NAMALWA (cell line): Measurements from ENCODE around the gene MAMDC2.

Source experiments
- DNase-seq: peaks from one replicate; pipeline ENCODE4 v3.0.0-alpha.2; 2015; ENCODE audit warnings: low spot score

Gene MAMDC2

DNA sequence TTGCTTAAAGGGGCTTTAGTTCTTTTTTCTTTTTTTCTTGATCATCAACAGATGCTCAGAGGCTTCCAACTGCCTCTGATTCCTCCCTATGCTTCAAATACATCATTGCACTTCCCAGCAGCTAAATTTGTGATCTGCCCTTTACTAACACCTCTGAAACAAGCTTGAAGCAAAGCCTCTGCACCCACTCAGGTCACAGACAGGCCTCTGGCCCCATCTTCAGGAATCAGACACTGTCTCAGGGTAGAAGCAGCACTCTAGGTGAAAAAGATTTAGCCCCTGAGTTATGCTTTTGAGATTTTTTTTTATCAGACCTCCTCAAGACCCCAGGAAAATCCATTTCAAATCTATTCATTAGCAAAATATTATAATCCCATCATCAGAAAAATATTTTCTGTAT is 91.5 kb downstream of the MAMDC2 start:
- no peak for DNase-seq

GRCh38 chr9:70136632-70137031 is 93.0 kb downstream of the MAMDC2 start:
- no peak for DNase-seq

DNA sequence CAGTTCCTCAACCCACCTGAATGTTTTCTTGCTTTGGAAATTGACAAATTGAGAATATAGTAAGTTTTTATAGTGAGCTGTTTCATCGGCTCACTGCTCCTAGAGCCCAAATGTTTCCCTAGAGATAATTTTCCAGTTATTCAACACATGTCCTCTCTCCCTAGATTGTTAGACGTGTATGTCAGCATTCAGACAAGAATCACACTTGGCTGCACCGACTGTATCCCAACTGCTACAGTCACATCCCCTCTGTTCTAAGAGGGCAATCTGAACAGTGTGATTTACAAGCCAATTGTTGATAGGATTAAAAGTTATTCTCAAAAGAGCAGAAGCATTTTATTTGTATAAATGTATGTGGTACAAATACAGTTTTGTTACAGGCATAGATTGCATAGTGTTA is 93.9 kb downstream of the MAMDC2 start:
- no peak for DNase-seq

DNA sequence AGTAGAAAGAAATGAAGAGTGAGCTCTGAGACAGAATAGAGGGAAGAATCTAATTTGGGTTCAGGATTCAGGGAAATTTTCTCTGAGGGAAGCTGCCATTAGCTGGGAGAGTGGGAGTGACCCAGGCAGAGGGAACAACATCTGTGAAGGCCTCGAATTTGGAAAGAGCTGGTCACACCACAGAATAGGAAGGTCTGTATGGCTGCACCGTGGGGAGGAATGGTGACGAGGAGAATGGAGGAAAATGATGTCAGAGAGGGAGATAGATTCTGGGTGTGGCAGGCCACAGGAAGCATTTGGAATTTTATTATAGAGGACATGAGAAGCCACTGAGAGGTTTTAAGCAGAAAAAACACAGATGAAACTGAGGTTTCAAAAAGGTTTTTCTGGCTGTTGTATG is 98.5 kb downstream of the MAMDC2 start:
- no peak for DNase-seq

DNA sequence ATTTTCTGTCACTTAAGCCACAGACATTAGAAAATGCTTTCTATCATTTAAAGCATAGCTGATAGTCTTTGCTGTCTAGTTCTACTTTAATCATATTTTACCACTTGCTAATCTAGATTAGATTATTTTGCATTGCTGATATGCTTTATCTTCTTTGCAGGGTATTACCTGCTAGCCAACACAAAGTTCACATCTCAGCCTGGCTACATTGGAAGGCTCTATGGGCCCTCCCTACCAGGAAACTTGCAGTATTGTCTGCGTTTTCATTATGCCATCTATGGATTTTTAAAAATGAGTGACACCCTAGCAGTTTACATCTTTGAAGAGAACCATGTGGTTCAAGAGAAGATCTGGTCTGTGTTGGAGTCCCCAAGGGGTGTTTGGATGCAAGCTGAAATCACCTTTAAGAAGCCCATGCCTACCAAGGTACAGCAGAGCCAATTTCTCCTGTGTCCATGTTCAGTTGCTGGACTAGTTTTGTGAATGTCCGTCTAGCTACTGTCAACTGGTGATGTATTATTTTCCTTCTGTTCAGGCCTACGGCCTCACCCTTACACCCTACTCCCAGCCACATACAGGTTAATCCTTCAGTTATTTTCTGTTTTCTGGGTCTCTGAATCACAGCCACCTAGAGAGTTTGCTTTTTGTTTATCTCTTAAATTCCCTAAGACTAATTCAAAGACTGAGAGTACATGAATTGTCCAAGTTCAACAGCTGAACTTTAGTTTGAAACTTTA is 99.9 kb downstream of the MAMDC2 start:
- no peak for DNase-seq

- no peak for DNase-seq
These were observed 100.5 kb downstream of the MAMDC2 start for GRCh38 chr9:70144131-70144503.

- no peak for DNase-seq
These were observed 102.3 kb downstream of the MAMDC2 start for GRCh38 chr9:70145981-70146380.

DNA sequence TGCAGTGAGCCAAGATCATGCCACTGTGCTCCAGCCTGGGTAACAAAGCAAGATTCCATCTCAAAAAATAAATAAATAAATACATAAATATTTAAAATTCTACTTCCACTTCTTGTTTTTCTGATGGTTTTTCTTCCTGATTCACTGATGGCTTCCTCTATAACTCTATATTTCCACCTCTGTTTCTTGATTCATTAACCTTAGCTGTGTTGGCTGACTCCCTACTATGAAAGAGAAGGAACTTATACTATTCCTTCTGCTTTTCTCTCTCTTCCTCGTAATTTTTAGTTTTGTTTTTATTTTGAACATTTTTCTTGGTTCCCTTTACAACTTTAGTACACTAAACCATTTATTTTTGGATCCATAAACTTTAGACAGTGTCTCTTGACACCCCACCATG is 103.5 kb downstream of the MAMDC2 start:
- no peak for DNase-seq

DNA sequence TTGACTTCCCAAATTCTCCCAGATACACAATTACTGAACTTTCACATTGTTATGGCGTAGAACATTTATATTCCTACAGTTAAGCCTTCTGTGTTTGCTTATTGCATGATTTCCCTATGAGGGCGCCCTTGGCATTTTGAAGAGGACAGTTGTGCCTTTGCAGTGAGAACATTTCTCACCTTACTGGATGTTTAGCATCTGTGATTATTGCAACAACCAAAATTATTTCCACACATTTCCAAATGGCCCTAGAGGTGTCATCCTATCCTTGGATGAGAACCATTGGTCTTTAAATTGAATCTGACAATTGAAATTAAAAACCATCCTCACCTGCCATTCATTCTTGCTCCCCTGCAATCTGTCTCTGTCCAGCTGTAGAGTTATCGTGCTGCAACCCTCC is 104.0 kb downstream of the MAMDC2 start:
- no peak for DNase-seq

DNA sequence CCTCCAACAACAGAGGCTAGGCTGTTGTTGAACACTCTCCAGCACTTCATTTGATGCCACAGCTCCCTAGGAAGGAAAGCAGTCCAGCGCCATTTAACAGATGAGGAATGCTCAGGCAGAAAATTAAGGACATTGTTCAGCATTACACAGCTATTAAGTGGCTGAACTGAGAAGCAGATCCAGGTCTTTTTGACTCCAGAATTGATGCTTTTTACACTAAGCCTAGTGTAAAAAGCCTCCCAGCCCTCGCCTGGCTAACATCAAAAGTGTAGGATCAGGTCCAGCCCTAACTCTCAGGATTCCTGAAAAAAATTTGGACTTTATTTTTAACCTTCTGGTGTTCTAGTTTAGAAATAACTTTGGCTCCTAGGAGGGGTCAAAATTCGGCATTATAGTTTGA is 108.7 kb downstream of the MAMDC2 start:
- no peak for DNase-seq

DNA sequence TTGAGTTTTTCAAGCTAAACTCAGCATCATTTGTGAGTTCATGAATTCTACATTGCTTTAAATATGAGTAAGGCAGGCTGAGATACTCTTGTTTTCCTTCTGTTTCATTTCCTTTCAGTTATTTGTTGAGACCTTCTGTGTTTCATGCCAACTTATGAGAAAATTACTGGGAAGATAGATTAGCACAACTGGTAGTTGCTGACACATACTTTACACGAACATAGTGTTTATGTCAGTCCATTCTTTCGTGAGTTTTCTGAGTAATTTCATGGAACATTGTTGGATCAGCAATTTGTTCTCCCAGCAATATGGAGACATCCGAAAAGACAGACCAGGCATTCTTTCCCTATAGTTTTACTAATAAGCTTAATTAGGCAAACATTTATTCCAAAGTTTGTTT is 113.1 kb downstream of the MAMDC2 start:
- no peak for DNase-seq

DNA sequence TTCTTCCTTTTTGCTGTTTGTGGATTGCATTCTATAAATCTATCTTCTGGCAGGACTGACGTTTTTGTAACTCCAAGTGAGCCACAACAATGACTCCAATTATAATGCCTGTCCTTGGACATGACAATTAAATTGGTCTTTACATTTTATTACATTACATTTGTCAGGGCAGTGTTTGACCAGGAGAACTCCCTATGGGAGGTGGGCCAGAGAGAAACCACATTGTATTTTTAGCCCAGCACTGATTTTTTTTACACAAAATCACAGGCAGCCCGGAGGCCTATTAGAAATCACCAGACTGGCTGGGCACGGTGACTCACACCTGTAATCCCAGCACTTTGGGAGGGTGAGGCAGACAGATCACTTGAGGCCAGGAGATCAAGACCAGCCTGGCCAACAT is 116.0 kb downstream of the MAMDC2 start:
- no peak for DNase-seq

GRCh38 chr9:70160686-70161600 is 117.3 kb downstream of the MAMDC2 start:
- no peak for DNase-seq

GRCh38 chr9:70165006-70165602 is 121.5 kb downstream of the MAMDC2 start:
- DNase-seq: no peak

GRCh38 chr9:70168521-70168920 is 124.9 kb downstream of the MAMDC2 start:
- no peak for DNase-seq

- no peak for DNase-seq
These were observed 125.6 kb downstream of the MAMDC2 start for GRCh38 chr9:70169222-70169621.

DNA sequence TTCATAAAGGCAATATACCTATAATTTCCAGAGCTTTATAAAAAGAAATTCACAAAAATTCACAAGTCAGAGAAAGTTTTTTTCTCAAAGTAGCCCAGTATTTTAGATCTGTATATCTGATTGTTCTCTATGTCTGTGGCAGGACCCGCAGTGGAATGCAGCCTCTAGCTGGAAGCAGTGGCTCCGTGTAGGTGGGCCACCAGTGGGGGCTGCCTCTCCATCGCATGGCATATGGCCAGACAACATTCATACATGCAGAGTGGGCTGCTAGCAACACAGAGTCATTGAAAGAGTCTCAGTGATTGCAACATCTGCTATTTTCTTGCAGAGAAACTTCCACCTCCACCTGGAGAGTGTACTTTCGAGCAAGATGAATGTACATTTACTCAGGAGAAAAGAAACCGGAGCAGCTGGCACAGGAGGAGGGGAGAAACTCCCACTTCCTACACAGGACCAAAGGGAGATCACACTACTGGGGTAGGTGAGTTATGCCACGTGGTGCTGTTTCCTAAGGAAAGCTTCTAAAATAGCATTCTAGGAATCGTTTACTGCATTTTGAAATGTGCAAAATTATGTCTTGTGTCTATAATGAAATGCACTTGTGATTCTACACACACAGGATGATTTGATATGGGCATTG is 126.6 kb downstream of the MAMDC2 start:
- no peak for DNase-seq

DNA sequence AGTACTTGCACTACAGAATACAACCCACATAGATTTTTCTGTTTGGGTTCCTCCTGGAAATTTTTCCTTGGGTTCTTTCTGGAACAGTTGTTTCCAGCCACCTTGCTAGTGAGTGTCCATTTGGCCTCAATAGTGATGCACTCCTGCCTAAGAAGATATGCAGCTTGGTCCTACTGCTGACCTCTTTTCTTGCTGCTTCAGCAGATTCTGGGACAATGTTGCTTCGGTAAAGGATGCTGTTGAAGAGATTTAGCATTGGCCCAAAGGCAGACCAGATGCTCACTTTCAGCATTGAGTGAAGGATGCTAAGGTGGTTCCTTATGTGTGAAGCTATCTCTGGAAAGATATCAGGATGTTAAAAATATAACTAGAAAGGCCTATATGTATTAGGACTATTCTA is 128.9 kb downstream of the MAMDC2 start:
- DNase-seq: no peak

GRCh38 chr9:70177121-70177520 is 133.5 kb downstream of the MAMDC2 start:
- no peak for DNase-seq

GRCh38 chr9:70192707-70193106 is 149.1 kb downstream of the MAMDC2 start:
- DNase-seq: no peak

DNA sequence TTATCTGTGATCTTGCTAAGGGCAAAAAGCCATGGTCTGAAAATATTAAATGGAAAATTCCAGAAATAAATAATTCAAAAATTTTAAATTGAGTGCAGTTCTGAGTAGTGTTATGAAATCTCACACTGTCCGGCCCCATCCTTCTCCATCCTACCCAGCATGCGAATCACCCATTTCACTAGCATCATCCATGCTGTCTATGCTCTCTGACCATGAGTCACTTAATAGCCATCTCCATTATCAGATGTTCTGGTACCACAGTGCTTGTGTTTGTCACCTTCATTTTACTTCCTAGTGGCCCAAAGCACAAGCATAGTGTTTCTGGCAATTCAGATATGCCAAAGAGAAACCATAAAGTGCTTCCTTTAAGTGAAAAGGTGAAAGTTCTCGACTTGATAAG is 151.8 kb downstream of the MAMDC2 start:
- no peak for DNase-seq

DNA sequence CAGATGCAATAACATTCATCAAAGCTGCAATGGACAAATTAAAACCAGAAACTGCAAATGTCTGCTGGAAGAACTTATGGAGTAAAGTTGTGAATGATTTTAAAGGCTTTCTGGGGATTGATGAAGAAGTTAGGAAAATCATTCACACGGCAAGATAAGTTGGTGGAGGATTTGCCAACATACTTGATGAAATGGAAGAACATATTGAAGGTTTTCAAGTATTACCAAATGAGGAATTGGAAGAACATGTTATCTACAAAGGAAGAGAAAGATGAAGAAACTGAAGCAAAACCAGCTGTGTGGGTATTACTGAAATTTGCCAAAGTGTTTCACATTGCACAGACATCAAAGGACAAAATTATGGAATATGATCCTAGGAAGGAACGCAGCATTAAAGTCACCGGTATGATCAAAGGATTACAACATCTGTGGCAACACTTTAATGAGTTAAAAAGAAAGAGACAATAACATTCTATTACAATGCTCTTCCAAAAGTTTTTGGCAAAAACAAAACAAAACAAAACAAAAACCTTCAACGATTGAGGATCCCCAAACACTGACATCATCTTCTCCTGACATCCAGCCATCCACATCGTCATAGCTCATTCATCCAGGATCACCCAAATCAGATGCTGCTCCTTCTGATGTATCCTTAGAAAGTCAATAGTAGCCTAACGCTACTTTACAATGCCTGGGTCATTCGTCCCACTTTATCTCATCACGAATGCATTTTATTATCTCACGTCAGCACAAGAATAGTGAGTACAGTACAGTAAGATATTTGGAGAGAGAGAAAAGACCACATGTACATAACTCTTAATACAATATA is 153.8 kb downstream of the MAMDC2 start:
- DNase-seq: no peak
